Tibial nerve (tissue), 3 donors: Measurements from ENCODE around the gene NRXN3.

Experiments used
- POLR2A ChIP-seq, 2 donors: fragments of 450-650 bp; IDR thresholded peaks; one replicate each; pipeline ENCODE4 v1.6.1; 2017; ENCODE audit warnings: antibody characterized with exemption in 2 of 2, mild to moderate bottlenecking in 2 of 2, moderate library complexity in 2 of 2
- TF ChIP-seq, protein P1 (sequence below), 5 experiments: fragments of 200-600 bp in 3 of 5; fragments of 450-650 bp in 2 of 5; sonication (generic) in 3 of 5; IDR thresholded peaks; one replicate each; pipeline ENCODE4 v1.5.1; 2016 to 2019; ENCODE audit warnings: antibody characterized with exemption in 5 of 5, mild to moderate bottlenecking in 3 of 5, moderate library complexity in 2 of 5

DNA sequence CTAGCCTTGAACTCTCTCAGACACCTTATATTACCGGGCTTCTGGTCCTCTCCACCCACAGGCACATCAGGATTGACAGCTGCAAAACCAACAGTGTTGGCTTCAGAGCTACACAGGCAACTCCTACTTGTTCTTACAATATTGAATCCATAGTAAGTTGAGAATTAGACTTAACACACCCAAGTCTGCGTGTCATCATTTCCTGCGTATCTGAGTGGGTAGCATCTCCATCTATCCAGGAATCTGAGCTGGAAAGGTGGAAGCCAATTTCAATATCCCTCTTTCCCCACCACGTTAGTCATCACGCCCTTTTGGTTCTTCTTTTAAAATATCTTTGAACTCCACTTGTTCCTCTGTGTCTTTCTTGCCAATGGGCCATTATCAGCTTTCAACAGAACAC is 37.2 kb downstream of the NRXN3 start:
- TF ChIP-seq, protein P1, sequence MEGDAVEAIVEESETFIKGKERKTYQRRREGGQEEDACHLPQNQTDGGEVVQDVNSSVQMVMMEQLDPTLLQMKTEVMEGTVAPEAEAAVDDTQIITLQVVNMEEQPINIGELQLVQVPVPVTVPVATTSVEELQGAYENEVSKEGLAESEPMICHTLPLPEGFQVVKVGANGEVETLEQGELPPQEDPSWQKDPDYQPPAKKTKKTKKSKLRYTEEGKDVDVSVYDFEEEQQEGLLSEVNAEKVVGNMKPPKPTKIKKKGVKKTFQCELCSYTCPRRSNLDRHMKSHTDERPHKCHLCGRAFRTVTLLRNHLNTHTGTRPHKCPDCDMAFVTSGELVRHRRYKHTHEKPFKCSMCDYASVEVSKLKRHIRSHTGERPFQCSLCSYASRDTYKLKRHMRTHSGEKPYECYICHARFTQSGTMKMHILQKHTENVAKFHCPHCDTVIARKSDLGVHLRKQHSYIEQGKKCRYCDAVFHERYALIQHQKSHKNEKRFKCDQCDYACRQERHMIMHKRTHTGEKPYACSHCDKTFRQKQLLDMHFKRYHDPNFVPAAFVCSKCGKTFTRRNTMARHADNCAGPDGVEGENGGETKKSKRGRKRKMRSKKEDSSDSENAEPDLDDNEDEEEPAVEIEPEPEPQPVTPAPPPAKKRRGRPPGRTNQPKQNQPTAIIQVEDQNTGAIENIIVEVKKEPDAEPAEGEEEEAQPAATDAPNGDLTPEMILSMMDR (IDR thresholded peaks at IDR 0.05) = no peak
- no peak for TF ChIP-seq POLR2A (IDR thresholded peaks at IDR 0.05)
